GM19099 (cell line): ENCODE data around the gene MEI4.

ENCODE experiments used
- POLR2A ChIP-seq: IDR thresholded peaks from 3 replicates; pipeline ENCODE4 v1.6.1; 2011; ENCODE audit warnings: low read depth; ENCODE audit not compliant: insufficient read length; ENCODE audit errors: extremely low read depth

MEI4 gene

DNA sequence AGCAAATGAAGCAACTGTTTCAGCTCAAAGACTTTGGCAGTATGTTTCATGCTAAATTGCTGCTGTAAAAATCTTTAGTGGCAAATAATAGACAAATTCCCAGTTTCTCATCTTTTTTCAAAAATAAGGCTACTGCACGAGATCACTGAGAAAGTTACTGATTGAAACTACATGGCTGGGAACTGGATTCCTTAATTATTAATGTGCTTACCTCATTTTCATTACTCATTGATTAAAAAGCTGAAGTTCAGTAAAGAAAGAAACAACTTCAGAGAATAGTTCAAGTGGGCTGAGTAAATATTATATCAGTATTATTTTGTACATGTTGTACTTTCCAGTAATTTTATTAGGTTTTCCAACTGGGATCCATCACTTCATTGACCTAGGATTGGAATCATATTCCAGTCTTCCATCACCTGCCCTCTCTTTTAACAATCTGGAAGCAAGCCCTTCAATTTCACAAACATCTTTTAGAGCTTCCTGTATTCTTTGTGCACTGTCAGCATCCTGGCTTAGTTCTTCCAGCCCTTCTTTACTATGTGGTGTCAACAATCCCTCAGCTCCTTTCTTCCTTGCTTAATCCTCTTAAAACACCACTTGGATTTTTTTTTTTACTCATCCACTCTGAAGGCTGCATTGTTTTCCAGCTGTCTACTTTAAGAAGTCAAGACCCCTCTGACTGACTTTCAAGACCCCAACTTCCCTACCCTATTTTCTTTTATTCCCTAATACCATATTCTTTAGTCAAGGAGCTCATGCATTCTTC is 4.3 kb downstream of the MEI4 start:
- TF ChIP-seq POLR2A: no peak

DNA sequence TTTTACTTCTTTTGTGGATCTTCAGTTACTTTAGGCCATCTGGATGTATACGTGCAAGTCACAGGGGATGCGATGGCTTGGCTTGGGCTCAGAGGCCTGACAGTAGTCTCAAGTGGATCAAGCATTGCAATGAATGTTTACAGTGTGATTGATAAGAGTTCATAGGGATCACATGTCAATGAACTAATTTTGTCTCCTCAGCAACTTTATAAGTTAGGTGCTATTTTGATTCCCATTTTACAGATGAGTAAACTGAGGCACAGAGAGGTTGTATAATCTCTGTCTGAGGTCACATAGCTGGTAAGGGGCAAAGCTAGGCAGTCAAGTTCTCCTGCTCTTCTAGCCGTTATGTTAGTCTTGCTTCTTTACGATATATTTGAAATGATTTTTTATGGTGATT is 13.5 kb downstream of the MEI4 start:
- no peak for TF ChIP-seq POLR2A

DNA sequence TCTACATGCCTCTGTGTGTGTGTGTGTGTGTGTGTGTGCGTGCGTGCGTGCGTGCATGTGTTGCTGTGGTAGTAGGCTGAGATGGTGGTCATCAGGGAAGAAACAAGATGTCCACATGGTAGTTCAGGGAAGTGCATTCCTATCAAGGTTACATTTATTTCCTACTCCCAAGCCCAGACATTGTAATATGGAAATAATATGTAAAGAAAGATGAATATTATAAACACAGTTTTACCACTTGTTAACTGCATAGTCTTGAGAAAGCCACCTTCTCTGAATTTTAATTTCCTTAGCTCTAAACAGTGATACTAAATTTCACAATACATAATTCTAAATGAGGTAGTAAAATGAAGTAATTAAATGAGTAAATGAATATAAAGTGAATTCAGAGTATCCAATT is 14.0 kb downstream of the MEI4 start:
- no peak for TF ChIP-seq POLR2A

DNA sequence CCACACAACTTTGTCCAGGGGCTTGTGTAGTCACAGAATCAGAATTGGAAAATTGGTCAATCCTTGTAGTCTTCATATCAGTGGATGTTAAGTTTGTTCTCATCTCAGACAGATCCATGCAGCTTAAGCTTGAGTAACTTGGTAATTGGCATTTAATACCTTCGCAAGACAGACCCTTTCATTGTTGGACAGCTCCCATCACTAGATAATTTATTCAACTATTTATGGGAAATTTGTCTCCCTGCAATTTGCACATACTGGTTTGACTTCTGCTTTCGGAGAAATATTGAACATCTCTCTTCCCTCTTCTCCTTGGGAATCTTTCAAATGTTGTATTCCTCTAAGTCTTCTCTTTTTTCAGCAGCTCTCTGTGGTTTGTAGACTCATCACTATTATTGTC is 17.1 kb downstream of the MEI4 start:
- TF ChIP-seq POLR2A: no peak

DNA sequence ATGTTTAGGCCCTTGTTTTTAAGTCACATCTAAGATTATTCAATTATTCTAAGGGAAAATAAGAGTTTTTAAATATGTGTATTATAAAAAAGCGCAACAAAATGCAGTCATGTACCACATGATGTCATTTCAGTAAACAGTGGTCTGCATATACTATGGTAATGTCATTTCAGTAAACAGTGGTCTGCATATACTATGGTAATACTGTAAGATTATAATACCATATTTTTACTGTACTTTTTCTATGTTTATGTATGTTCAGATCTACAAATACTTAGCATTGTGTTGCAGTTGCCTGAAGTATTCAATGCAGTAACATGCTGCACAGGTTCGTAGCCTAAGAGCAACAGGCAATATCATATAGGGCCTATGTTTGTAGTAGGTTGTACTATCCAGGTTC is 21.4 kb downstream of the MEI4 start:
- no peak for TF ChIP-seq POLR2A

DNA sequence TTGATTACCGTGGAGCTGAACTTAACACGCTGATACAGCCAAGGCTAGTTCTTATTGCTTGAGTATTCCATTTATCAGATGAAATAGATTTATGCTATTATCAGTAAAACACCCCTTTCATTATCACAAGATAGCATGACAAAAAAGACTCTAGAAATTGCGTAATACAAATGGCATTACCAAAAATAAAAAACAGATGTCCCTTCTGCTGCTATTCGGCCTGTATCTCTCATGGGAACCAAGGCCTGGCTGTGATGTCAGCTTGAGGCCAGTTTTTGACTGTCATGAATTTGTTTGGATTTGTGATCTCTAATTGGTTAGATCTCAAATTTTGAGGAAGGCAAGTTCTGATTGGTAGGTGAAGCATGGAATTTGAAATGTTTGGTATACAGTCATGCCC is 25.2 kb downstream of the MEI4 start:
- no peak for TF ChIP-seq POLR2A

DNA sequence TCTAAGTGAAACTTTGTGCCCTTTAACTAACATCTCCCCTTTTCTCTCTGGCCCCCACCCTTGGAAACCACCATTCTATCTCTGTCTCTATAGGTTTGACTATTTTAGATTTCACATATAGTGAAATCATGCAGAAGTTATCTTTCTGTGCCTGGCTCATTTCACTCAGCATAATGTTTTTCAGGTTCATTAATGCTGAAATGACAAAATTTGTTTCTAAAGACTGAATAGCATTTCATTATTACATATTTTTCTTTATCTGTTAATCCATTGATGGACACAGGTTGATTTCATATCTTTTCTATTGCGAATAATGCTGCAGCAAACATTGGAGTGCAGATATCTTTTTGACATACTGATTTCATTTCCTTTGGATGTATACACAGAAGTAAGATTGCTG is 30.7 kb downstream of the MEI4 start:
- no peak for TF ChIP-seq POLR2A

DNA sequence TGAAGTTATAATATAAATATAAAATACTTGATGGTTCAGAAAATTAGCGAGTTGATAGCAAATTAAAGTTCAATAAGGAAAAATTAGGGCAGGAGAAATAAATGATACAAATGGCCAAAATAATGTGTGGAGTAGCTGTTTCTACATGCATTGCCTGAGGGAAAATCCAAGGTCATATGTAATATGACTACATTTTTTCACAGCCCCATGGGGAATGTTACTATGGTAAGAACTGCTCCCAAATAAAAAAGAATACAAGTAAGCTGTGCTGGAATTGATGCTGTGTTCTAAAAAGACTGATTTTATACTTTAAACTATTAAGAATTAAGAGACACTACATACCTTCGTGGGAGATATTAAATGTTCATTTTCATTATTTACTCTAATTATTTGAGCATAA is 34.1 kb downstream of the MEI4 start:
- no peak for TF ChIP-seq POLR2A

DNA sequence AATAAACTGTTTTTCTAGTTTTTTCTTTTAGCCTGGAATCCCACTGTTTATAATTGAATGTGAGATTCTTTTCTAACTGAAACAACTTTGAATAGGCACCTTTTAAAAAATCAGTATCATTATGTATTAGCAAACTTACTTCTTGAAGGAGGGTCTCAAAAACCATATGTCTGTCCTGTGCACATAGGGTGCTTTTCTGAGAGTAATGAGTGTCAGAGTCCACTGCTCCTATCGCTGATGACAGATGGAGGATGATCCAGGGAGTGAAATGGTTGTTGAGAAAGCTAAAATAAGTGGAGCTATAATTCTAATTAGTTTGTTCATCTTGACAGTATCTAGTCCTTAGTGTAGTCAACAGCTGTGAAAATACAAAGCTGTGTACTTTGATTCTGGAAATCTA is 35.8 kb downstream of the MEI4 start:
- no peak for TF ChIP-seq POLR2A

DNA sequence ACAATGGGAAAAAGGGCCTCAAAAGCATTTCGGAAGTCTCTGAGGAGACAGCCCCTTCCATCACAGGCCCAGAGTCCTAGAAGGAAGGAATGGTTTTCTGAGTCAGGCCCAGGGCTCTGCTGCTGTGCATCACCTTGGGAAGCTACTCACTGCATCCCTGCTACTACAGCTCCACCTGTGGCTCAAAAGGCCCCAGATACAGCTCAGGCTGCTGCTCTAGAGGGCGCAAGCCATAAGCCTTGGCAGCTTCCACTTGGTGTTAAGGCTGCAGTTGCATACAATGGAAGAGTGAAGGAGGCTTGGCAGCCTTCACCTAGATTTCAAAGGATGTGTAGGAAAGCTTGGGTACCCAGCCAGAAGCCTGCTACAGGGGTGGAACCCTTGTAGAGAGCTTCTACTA is 54.8 kb downstream of the MEI4 start:
- no peak for TF ChIP-seq POLR2A

DNA sequence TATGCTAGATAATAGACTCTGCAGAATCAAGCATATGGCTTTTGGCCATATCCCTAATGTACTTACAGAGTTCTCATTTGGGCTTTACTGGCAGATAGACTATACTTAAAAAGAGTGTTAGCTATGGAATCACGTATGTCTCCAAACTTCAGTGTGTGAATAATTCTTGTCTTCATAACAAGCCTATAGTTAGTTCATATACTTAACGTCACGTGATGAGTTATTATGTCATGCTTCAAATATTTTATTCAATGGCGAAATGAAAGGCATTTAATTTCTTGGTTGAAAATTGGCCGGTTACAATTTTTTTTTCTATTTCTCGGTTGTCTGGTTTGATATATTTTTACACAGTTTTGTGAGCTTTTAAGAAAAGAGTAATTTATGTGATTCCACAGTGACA is 62.7 kb downstream of the MEI4 start:
- no peak for TF ChIP-seq POLR2A

DNA sequence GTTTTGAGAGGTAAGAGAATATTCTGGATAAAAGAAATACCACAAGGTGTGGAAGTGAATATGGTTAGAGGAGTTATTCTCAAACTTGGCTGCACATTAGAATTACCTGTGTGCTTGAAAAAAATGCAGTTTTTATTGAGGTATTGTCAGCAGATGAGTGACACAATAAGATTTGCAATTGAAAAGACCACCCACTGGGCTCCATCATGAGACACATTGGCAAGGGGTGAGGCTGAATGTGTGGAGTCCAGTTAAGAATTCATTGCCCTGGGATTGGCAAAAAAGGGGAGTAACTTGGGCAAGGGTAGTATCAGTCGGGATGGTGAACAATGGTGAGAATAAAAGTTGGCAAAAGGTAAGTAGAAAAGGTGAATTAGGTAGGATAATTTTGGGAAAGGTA is 63.5 kb downstream of the MEI4 start:
- TF ChIP-seq POLR2A: no peak

DNA sequence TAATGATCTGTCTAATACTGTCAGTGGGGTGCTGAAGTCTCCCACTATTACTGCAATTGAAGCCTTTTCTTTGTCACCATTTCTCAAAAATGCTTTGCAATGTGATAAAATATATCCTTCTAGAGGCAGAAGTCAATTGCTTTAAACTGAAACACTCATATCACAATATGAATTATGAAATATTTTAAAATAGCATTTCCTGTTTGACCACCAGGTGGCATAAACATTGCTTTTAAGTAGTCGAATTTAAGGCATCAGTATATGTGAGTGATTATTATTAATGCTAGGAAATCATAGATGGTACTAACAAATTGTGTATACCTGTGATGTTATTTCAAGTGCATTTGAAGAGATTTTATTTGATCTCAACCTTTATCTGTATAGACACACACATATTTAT is 87.5 kb downstream of the MEI4 start:
- no peak for TF ChIP-seq POLR2A

DNA sequence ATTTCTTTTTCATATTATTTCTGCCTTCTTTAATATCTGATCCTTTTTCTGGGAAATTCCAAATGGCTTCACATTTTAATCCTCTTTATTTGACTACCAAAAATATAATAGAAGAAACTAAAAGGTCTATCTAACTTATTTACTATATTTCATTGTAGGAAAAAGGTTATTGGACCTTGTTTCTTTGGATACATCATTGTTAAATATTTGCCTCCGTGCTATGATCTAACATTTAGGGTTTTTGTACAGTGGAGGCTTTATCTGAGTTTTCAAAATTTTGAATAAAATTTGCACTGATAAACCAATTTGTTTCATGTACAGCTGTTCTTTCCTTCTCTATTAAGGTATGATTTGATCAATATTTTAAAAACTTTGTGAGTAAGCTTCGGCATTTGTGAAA is 109.5 kb downstream of the MEI4 start:
- no peak for TF ChIP-seq POLR2A

DNA sequence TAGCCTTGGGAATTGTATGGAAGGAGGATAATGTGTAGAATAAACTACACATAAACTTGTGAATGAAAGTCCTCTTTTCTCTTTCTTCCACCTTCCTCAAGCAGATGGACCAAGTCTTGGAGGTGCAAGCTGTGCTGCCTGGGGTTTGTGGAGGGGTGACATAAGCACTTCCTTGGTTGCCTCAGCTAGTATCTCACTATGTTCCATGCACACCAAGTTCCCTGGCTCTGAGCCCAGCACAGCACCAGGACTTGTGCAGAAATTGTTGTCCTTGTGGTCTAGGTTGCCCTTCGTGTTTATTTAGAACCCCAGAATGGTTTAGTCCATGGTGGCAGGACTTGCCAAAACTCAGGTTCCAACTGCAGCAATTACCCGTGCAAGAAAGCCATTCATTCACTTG is 110.3 kb downstream of the MEI4 start:
- no peak for TF ChIP-seq POLR2A

DNA sequence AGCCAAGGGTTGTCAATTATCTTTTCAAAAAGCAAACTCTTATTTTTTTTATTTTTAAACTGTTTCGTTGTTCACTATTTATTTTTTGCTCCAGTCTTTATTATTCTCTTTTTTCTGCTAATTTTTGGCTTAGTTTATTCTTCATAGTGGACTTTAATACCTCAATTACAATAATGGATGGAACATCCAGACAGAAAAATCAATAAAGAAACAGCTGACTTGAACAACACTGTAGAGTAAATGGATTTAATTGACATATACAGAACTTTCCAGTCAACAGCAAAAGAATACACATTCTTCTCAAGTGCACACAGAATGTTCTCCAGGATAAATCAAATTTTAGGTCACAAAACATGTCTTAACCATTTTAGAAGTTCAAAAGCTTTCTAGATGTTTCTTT is 111.5 kb downstream of the MEI4 start:
- TF ChIP-seq POLR2A: no peak

DNA sequence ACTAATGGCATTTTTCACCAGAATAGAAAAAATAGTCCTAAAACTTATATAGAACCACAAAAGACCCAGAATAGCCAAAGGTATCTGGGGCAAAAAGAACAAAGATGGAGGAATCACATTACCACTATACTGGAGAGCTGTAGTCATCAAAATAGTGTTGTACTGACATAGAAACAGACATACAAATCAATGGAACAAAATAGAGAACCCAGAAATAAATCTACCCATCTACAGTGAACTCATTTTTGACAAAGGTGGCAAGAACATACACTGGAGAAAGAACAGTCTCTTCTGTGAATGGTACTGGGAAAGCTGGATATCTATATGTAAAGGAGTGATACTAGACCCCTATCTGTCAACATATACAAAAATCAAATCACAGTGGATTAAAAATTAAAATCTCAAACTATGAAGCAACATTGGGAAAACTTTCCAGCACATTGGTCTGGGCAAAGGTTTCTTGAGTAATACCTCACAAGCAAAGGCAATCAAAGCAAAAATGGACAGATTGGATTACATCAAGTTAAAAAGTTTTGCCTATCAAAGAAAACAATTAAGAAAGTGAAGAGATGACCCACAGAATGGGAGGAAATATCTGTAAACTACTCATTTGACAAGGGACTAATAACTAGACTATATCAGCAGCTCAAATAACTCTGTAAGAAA is 120.5 kb downstream of the MEI4 start:
- no peak for TF ChIP-seq POLR2A
